GM19455 (cell line): Measurements from ENCODE around the gene CTSS.
"Not testable (repeated sequence)": the region's sequence is repeated elsewhere in the genome, so short reads cannot be mapped to it uniquely, and the experiment has no call there.

Experiments
- ATAC-seq: cut with Tn5 transposase; IDR thresholded peaks from one replicate; pipeline ENCODE4 v1.9.1; 2021; ENCODE audit not compliant: unreplicated experiment

The CTSS gene

GRCh38 chr1:150765296-150765976 lies at the start of gene CTSS:
Gene CTSS, minus strand, starts transcription at chr1:150765778. Its CDS starts 1,015 bp downstream, at chr1:150764763.
- ATAC-seq = peak; percentile 89

GRCh38 chr1:150813028-150813707 lies 47.6 kb upstream of the CTSS start:
- no peak for ATAC-seq

GRCh38 chr1:150810958-150811659 lies 45.5 kb upstream of the CTSS start:
- no peak for ATAC-seq

GRCh38 chr1:150809651-150810050 lies 44.1 kb upstream of the CTSS start:
- no peak for ATAC-seq

GRCh38 chr1:150808846-150809245 lies 43.3 kb upstream of the CTSS start:
- no peak for ATAC-seq

GRCh38 chr1:150808121-150808520 lies 42.5 kb upstream of the CTSS start, which contains the start of gene CTSK:
Gene CTSK, minus strand, starts transcription at chr1:150808260. Its CDS starts 1,455 bp downstream, at chr1:150806805.
- ATAC-seq = no peak

- ATAC-seq = no peak
These were observed 41.9 kb upstream of the CTSS start for GRCh38 chr1:150807249-150808023.

- ATAC-seq = no peak
These were observed 40.3 kb upstream of the CTSS start for GRCh38 chr1:150805899-150806298.

GRCh38 chr1:150804671-150805070 lies 39.1 kb upstream of the CTSS start:
- ATAC-seq = no peak

GRCh38 chr1:150799089-150799488 lies 33.5 kb upstream of the CTSS start:
- no peak for ATAC-seq

GRCh38 chr1:150798525-150798924 lies 32.9 kb upstream of the CTSS start:
- ATAC-seq = no peak

- ATAC-seq = no peak
These were observed 30.8 kb upstream of the CTSS start for GRCh38 chr1:150796374-150796773.

GRCh38 chr1:150793778-150794177 lies 28.2 kb upstream of the CTSS start:
- not testable (repeated sequence) for ATAC-seq

- no peak for ATAC-seq
These were observed 27.6 kb upstream of the CTSS start for GRCh38 chr1:150793221-150793620.

GRCh38 chr1:150791585-150791984 lies 26.0 kb upstream of the CTSS start:
- ATAC-seq = no peak

- ATAC-seq = no peak
These were observed 23.8 kb upstream of the CTSS start for GRCh38 chr1:150789396-150789795.

GRCh38 chr1:150788946-150789345 lies 23.4 kb upstream of the CTSS start:
- no peak for ATAC-seq

- no peak for ATAC-seq
These were observed 21.9 kb upstream of the CTSS start for GRCh38 chr1:150787455-150787854.

GRCh38 chr1:150780510-150780909 lies 14.9 kb upstream of the CTSS start:
- ATAC-seq = no peak

GRCh38 chr1:150778409-150778808 lies 12.8 kb upstream of the CTSS start:
- no peak for ATAC-seq

- no peak for ATAC-seq
These were observed 12.0 kb upstream of the CTSS start for GRCh38 chr1:150777544-150777943.
